ENCODE measurements around the gene CCDC74B.
"Not testable (repeated sequence)": the region's sequence is repeated elsewhere in the genome, so short reads cannot be mapped to it uniquely, and the experiment has no call there.

Gene CCDC74B

GRCh38 chr2:130166611-130167010, 21.7 kb upstream of the CCDC74B start:
- DNase-seq (ENCODE audit: low spot score); H3K27ac ChIP-seq (replicated peaks; ENCODE audit: low read length); H3K4me3 ChIP-seq (ENCODE audit: low read length in 2 of 2); H3K23ac ChIP-seq (ENCODE audit: low read depth, low read length, poor library complexity); H2AFZ ChIP-seq (ENCODE audit: low read length); H3K4ac ChIP-seq (ENCODE audit: low read length); H2BK15ac ChIP-seq (ENCODE audit: low read length); H3K18ac ChIP-seq (ENCODE audit: low read length); H2BK12ac ChIP-seq (ENCODE audit: low read length); H3K27me3 ChIP-seq (ENCODE audit: control insufficient read depth in 3 of 3, insufficient read depth in 3 of 3, low read depth in 1 of 3, low read length in 3 of 3); H3K4me1 ChIP-seq (ENCODE audit: control insufficient read depth in 2 of 2, insufficient read depth in 1 of 2, low read depth in 1 of 2, low read length in 2 of 2); H3K9me3 ChIP-seq (replicated peaks in 1 of 2; ENCODE audit: control insufficient read depth in 2 of 2, insufficient read depth in 1 of 2, low read depth in 1 of 2, low read length in 2 of 2); H2BK120ac ChIP-seq (ENCODE audit: low read depth, low read length); H3K4me2 ChIP-seq (ENCODE audit: insufficient read depth, low read length, poor library complexity, severe bottlenecking); H2AK5ac ChIP-seq (ENCODE audit: low read depth, low read length); H3K9ac ChIP-seq (ENCODE audit: low read depth, low read length, poor library complexity); H3K14ac ChIP-seq (ENCODE audit: low read length); H2BK5ac ChIP-seq (ENCODE audit: low read length); H4K91ac ChIP-seq (ENCODE audit: low read depth, low read length, poor library complexity); H3K79me1 ChIP-seq (ENCODE audit: low read depth, low read length); H4K8ac ChIP-seq (ENCODE audit: low read depth, low read length): not testable (repeated sequence)
- peaks cover 33 to 86% of the 10 kb centered on the region in 2 donors for H3K36me3 ChIP-seq (replicated peaks in 1 of 2; ENCODE audit: control insufficient read depth in 2 of 2, insufficient read depth in 2 of 2, low read length in 2 of 2)
- WGBS, 2 donors (ENCODE audit: extremely low coverage in 2 of 2, insufficient read length in 2 of 2, insufficient replicate concordance in 1 of 2): no CpG with 5 or more reads among the region's 3 CpGs

- no CpG with 5 or more reads among the region's 8 CpGs for WGBS, 2 donors (ENCODE audit: extremely low coverage in 2 of 2, insufficient read length in 2 of 2, insufficient replicate concordance in 1 of 2)
- H3K14ac ChIP-seq (ENCODE audit: low read length): no peak overlapping the region
- H3K4ac ChIP-seq (ENCODE audit: low read length): no peak overlapping the region
- H3K18ac ChIP-seq (ENCODE audit: low read length): no peak overlapping the region
- no peak overlapping the region for H4K91ac ChIP-seq (ENCODE audit: low read depth, low read length, poor library complexity)
- no peak overlapping the region for H3K9ac ChIP-seq (ENCODE audit: low read depth, low read length, poor library complexity)
- no peak overlapping the region for H2BK120ac ChIP-seq (ENCODE audit: low read depth, low read length)
- no peak overlapping the region for H2BK15ac ChIP-seq (ENCODE audit: low read length)
- no peaks in the 10 kb centered on the region for H3K9me3 ChIP-seq (replicated peaks in 1 of 2; ENCODE audit: control insufficient read depth in 2 of 2, insufficient read depth in 1 of 2, low read depth in 1 of 2, low read length in 2 of 2)
- H3K4me3 ChIP-seq (ENCODE audit: low read length in 2 of 2): no peak overlapping the region
- no peak overlapping the region for H2BK12ac ChIP-seq (ENCODE audit: low read length)
- H4K8ac ChIP-seq (ENCODE audit: low read depth, low read length): no peak overlapping the region
- no peak overlapping the region for H2AK5ac ChIP-seq (ENCODE audit: low read depth, low read length)
- H3K27me3 ChIP-seq (ENCODE audit: control insufficient read depth in 3 of 3, insufficient read depth in 3 of 3, low read depth in 1 of 3, low read length in 3 of 3): no peaks in the 10 kb centered on the region
- peaks cover 3% of the 10 kb centered on the region for H3K79me1 ChIP-seq (ENCODE audit: low read depth, low read length)
- H2AFZ ChIP-seq (ENCODE audit: low read length): no peak overlapping the region
- no peak overlapping the region for H3K4me2 ChIP-seq (ENCODE audit: insufficient read depth, low read length, poor library complexity, severe bottlenecking)
- H3K27ac ChIP-seq (replicated peaks; ENCODE audit: low read length): no peak overlapping the region
- no peak overlapping the region for H2BK5ac ChIP-seq (ENCODE audit: low read length)
- peaks cover 30 to 75% of the 10 kb centered on the region in 2 donors for H3K36me3 ChIP-seq (replicated peaks in 1 of 2; ENCODE audit: control insufficient read depth in 2 of 2, insufficient read depth in 2 of 2, low read length in 2 of 2)
- H3K23ac ChIP-seq (ENCODE audit: low read depth, low read length, poor library complexity): no peak overlapping the region
- H3K4me1 ChIP-seq (ENCODE audit: control insufficient read depth in 2 of 2, insufficient read depth in 1 of 2, low read depth in 1 of 2, low read length in 2 of 2): no peaks in the 10 kb centered on the region
- DNase-seq (ENCODE audit: low spot score): no peak
Measured at GRCh38 chr2:130165293-130166016, 20.5 kb upstream of the CCDC74B start.

GRCh38 chr2:130162968-130163367, 18.1 kb upstream of the CCDC74B start:
- H3K27me3 ChIP-seq (ENCODE audit: control insufficient read depth in 3 of 3, insufficient read depth in 3 of 3, low read depth in 1 of 3, low read length in 3 of 3): no peaks in the 10 kb centered on the region
- no peaks in the 10 kb centered on the region for H3K9me3 ChIP-seq (replicated peaks in 1 of 2; ENCODE audit: control insufficient read depth in 2 of 2, insufficient read depth in 1 of 2, low read depth in 1 of 2, low read length in 2 of 2)
- H4K91ac ChIP-seq (ENCODE audit: low read depth, low read length, poor library complexity): no peak overlapping the region
- no peak overlapping the region for H4K8ac ChIP-seq (ENCODE audit: low read depth, low read length)
- peaks cover 5% of the 10 kb centered on the region for H3K79me1 ChIP-seq (ENCODE audit: low read depth, low read length)
- H3K23ac ChIP-seq (ENCODE audit: low read depth, low read length, poor library complexity): no peak overlapping the region
- H2BK15ac ChIP-seq (ENCODE audit: low read length): no peak overlapping the region
- H3K36me3 ChIP-seq (replicated peaks in 1 of 2; ENCODE audit: control insufficient read depth in 2 of 2, insufficient read depth in 2 of 2, low read length in 2 of 2): peaks cover 30 to 74% of the 10 kb centered on the region in 2 donors
- H3K18ac ChIP-seq (ENCODE audit: low read length): no peak overlapping the region
- no peak overlapping the region for H3K4ac ChIP-seq (ENCODE audit: low read length)
- no peak overlapping the region for H3K4me3 ChIP-seq (ENCODE audit: low read length in 2 of 2)
- H3K27ac ChIP-seq (replicated peaks; ENCODE audit: low read length): no peak overlapping the region
- no peak overlapping the region for H2BK120ac ChIP-seq (ENCODE audit: low read depth, low read length)
- H2BK12ac ChIP-seq (ENCODE audit: low read length): no peak overlapping the region
- no CpG with 5 or more reads among the region's 9 CpGs for WGBS, 2 donors (ENCODE audit: extremely low coverage in 2 of 2, insufficient read length in 2 of 2, insufficient replicate concordance in 1 of 2)
- no peak overlapping the region for H2AK5ac ChIP-seq (ENCODE audit: low read depth, low read length)
- no peaks in the 10 kb centered on the region for H3K4me1 ChIP-seq (ENCODE audit: control insufficient read depth in 2 of 2, insufficient read depth in 1 of 2, low read depth in 1 of 2, low read length in 2 of 2)
- no peak overlapping the region for H3K14ac ChIP-seq (ENCODE audit: low read length)
- no peak for DNase-seq (ENCODE audit: low spot score)
- H2BK5ac ChIP-seq (ENCODE audit: low read length): no peak overlapping the region
- H2AFZ ChIP-seq (ENCODE audit: low read length): no peak overlapping the region
- no peak overlapping the region for H3K9ac ChIP-seq (ENCODE audit: low read depth, low read length, poor library complexity)
- no peak overlapping the region for H3K4me2 ChIP-seq (ENCODE audit: insufficient read depth, low read length, poor library complexity, severe bottlenecking)

- WGBS, 2 donors (ENCODE audit: extremely low coverage in 2 of 2, insufficient read length in 2 of 2, insufficient replicate concordance in 1 of 2): no CpG with 5 or more reads among the region's 7 CpGs
- not testable (repeated sequence) for DNase-seq (ENCODE audit: low spot score); H3K23ac ChIP-seq (ENCODE audit: low read depth, low read length, poor library complexity); H2AFZ ChIP-seq (ENCODE audit: low read length); H2BK5ac ChIP-seq (ENCODE audit: low read length); H4K8ac ChIP-seq (ENCODE audit: low read depth, low read length); H3K4me1 ChIP-seq (ENCODE audit: control insufficient read depth in 2 of 2, insufficient read depth in 1 of 2, low read depth in 1 of 2, low read length in 2 of 2); H3K18ac ChIP-seq (ENCODE audit: low read length); H3K4me3 ChIP-seq (ENCODE audit: low read length in 2 of 2); H3K79me1 ChIP-seq (ENCODE audit: low read depth, low read length); H3K9me3 ChIP-seq (replicated peaks in 1 of 2; ENCODE audit: control insufficient read depth in 2 of 2, insufficient read depth in 1 of 2, low read depth in 1 of 2, low read length in 2 of 2); H2BK15ac ChIP-seq (ENCODE audit: low read length); H3K4ac ChIP-seq (ENCODE audit: low read length); H2AK5ac ChIP-seq (ENCODE audit: low read depth, low read length); H3K9ac ChIP-seq (ENCODE audit: low read depth, low read length, poor library complexity); H3K4me2 ChIP-seq (ENCODE audit: insufficient read depth, low read length, poor library complexity, severe bottlenecking); H2BK12ac ChIP-seq (ENCODE audit: low read length); H2BK120ac ChIP-seq (ENCODE audit: low read depth, low read length); H3K14ac ChIP-seq (ENCODE audit: low read length); H3K27ac ChIP-seq (replicated peaks; ENCODE audit: low read length); H4K91ac ChIP-seq (ENCODE audit: low read depth, low read length, poor library complexity); H3K27me3 ChIP-seq (ENCODE audit: control insufficient read depth in 3 of 3, insufficient read depth in 3 of 3, low read depth in 1 of 3, low read length in 3 of 3)
- peaks cover 27 to 72% of the 10 kb centered on the region in 2 donors for H3K36me3 ChIP-seq (replicated peaks in 1 of 2; ENCODE audit: control insufficient read depth in 2 of 2, insufficient read depth in 2 of 2, low read length in 2 of 2)
Measured at GRCh38 chr2:130162486-130162885, 17.6 kb upstream of the CCDC74B start.
